ENCODE data around the gene DGKQ.

Gene DGKQ

DNA sequence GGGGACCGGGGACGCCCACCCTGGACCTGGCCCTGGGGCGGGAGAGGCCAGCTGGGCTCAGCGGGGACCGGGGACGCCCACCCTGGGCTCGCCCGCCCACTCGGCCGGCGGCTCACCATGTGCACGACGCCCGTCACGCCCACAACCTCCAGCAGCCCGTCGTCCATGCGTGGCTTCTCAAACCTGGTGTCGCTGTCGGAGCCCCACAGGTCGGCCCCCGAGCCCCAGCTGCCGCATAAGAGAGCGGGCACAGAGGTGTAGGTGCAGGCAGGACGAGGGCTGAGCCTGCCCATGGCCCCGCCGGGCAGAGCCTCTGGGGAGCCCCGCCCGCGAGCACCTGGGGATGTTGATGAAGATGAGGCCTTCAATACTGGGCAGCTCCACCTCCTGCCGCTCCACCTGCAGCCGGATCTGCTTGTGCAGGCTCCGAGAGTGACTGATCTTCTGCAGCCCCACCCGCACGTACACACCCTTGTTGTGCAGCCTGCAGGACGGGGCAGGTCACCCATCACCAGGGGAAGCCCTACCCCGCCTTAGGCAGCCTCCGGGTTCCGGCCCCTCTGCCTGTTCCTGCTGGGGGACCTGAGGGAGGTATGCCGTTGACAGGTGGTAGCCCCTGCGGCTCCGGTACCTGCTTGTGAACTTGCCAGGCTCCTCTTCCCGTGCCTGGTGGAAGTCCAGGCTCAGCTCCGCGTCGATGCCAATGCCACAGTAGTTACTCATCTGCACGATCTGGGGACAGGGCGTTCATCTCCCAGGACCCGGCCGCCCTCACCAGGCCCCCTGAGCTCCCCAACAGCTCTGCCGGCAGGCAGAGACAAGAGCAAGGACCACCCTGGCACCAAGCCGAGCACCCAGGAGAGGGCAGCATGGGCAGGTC, 11.8 kb downstream of the DGKQ start:
- DNase-seq (ENCODE audit: low read depth in 3 of 3) = no peak

DNA sequence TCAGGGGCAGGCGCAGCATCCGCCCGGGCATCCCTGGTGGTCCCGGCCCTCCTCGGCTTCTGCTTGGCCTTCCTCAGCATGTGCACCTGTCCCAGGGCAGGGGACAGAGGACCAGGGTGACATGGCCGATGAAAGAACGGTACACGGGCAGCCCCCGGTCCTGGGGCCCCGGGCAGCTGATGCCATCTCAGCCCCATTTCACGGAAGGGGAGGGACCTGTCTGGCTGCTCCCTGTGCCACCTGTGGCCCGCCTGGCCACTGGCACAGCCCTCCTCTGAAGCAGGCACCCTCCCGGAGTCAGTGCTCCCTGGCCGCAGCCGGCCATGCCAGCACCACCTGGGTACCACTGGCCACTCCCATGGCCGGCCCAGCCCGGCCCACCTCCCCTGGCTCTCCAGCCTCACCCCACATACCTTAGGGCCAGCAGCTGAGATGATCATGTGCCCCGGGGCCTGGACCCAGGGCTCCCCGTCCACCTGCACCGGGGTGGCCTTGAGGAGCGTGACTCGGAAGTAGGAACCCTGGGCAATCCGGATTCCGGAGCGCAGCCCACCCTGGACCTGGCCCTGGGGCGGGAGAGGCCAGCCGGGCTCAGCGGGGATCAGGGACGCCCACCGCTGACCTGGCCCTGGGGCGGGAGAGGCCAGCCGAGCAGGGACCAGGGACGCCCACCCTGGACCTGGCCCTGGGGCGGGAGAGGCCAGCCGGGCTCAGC, 12.6 kb downstream of the DGKQ start:
- DNase-seq (ENCODE audit: low read depth in 3 of 3) = no peak

DNA sequence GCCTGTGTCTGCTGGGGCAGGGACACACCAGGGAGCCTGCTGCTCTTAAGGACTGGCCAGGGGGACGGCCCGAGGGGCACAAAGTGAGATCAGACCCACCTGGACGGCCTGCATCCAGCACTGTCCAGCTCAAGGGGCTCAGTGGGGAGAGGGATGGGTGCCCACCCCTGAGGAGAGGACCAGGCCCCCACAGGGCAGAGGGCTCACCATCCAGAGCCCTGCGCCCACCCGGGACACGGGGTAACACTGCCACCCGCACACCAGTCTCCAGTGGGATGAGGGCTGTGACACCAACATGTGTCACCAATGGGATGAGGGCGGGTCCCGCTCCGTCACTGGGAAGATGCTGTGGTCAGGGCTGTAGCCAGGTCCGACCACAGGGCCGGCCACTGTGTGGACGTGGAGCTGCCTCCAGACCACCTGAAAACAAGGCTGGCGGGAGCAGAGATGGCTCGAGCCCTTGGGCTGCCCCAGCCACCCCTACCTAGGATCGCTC, 13.2 kb downstream of the DGKQ start:
- DNase-seq (ENCODE audit: low read depth in 3 of 3) = no peak

- no peak for DNase-seq (ENCODE audit: low read depth in 3 of 3)
Measured at GRCh38 chr4:959338-960139, 13.8 kb downstream of the DGKQ start.

GRCh38 chr4:958696-959337, 14.6 kb downstream of the DGKQ start:
- no peak for DNase-seq (ENCODE audit: low read depth in 3 of 3)

GRCh38 chr4:958314-958665, 15.1 kb downstream of the DGKQ start:
- no peak for DNase-seq (ENCODE audit: low read depth in 3 of 3)

GRCh38 chr4:957581-958313, 15.6 kb downstream of the DGKQ start:
- DNase-seq (ENCODE audit: low read depth in 3 of 3) = no peak

DNA sequence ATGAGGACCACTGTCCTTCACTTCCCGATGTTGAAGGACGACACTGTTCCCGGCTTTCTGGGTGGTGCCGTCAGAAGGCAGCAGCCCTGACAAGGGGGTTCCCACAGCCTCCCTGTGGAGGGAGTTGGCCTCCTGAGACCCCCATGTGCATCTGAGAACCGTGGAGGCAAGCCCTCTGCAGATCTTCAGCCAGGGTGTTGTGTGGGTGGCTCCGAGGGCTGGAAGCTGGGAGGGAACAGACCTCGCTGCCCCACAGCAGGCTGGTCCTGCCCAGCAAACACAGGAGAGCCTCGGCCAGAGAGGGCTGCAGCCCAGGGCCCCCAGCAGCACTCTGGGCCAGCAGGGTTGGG, 16.2 kb downstream of the DGKQ start:
- DNase-seq (ENCODE audit: low read depth in 3 of 3) = no peak

DNA sequence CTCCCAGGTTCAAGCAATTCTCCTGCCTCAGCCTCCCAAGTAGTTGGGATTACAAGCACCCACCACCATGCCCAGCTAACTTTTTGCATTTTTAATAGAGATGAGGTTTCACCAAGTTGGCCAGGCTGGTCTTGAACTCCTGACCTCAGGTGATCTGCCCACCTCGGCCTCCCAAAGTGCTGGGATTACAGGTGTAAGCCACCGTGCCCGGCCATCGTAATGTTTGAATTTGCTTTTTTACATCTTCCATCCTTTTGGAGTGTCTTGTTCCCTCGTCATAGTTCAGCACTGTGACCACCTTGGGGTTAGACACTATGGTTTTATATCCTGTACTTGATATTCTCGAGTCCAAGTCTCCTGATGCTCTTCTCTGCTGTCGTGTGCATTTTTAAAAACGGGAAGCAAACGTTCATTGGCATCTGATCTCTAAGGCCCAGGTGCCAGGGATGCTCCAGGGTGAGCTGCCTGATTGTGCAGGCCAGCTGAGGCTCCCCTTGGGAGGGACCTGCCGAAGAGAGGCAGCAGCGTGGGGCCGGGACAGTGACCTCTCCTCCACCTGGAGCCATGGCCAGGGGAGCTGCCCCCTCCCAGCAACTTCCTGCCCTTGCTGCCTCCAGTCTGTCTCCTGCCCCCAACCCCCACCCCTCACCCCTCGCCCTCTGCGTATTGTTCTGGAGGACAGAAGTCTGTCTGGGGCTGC, 16.7 kb downstream of the DGKQ start:
- no peak for DNase-seq (ENCODE audit: low read depth in 3 of 3)

GRCh38 chr4:955931-956381, 17.4 kb downstream of the DGKQ start:
- DNase-seq (ENCODE audit: low read depth in 3 of 3) = no peak

- no peak for DNase-seq (ENCODE audit: low read depth in 3 of 3)
Measured at GRCh38 chr4:955161-955921, 18.0 kb downstream of the DGKQ start.

DNA sequence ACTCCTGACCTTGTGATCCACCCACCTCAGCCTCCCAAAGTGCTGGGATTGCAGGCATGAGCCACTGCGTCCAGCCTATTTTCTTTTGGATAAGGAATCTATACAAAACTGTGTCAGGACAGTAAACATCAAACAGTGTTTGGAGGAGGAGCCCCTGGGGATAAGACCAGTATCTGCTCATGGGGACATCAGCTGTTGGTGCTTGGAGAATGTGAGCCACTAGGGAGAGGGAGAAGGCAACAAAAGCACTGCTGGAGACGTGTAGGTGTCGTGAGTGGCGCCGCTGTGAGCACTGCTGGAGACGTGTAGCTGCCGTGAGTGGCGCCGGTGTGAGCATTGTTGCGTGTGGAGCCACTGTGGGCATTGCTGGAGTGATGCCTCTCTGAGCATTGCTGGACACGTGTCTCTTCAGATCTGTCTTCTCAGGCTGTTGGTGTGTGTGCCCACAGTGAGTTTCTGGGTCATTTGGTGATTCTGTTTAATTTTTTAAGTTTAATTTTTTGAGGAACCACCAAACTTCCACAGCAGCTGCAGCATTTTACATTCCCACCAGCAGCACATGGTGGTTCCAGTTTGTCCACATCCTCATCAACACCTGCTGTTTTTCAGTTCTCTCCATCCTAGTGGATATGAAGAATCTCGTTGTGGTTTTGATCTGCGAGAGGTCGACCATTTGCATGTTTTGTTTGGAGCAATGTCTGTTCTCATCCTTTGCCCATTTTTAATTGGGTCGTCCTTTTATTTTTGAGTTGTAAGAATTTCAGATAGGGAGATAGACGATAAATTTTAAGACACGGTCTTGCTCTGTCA, 19.0 kb downstream of the DGKQ start:
- DNase-seq (ENCODE audit: low read depth in 3 of 3) = no peak

DNA sequence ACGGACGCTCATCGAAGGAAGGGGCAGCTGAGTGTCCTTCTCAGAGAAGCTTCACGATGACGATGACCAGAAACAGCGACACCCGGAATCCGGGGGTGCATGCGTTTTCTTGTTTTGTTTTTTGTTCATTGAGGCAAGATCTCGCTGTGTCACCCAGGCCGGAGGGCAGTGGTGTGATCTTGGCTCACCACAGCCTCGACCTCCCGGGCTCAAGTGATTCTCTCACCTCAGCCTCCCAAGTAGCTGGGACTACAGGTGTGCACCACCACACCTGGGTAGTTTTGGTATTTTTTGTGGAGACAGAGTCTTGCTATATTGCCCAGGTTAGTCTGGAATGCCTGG, 19.8 kb downstream of the DGKQ start:
- no peak for DNase-seq (ENCODE audit: low read depth in 3 of 3)

- DNase-seq (ENCODE audit: low read depth in 3 of 3) = no peak
Measured at GRCh38 chr4:952881-953573, 20.3 kb downstream of the DGKQ start.

GRCh38 chr4:951594-952468, 21.5 kb downstream of the DGKQ start:
- no peak for DNase-seq (ENCODE audit: low read depth in 3 of 3)

DNA sequence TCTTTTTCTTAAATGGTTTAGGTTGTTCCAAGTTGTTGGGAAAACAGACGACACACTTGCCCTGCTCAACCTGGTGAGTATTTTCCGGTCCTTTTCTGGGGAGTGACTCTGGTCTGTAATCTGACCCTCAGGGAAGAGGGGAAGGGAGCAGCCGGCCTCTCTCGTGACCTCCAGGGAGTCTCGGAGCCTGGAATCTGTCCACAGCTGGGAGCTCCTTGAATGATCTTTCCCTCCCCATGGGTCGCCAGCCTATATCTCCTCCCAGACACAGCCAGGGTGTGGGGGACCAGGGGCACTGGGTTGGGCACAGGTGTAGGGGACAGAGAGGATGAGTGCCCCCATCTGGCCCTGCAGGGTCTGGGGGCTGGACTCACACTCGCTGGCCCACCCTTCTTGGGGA, 22.2 kb downstream of the DGKQ start:
- no peak for DNase-seq (ENCODE audit: low read depth in 3 of 3)
